ENCODE data around the gene MAPKBP1.
A peak's percentile ranks its signal among the peaks of the same experiment; 100 is the strongest.

MAPKBP1 gene

GRCh38 chr15:41777421-41777973 is 3.2 kb downstream of the MAPKBP1 start:
- DNase-seq, result no peak
- H3K79me2 ChIP-seq (ENCODE audit: low read length), result peaks cover 9% of the 10 kb centered on the region; the same call in 1 of the 2 replicates

GRCh38 chr15:41778521-41778920 is 4.2 kb downstream of the MAPKBP1 start:
- Histone ChIP-seq H3K9ac (ENCODE audit: low read length) (no peak overlapping the region), H4K20me1 (ENCODE audit: insufficient read depth, low read length) (no peaks in the 10 kb centered on the region), H3K27ac (ENCODE audit: low read length) (no peak overlapping the region), H3F3A (ENCODE audit: insufficient read depth, low read length) (peaks cover 21% of the 10 kb centered on the region), H3K4me3 (ENCODE audit: low read length) (no peak overlapping the region), H3K79me2 (ENCODE audit: low read length) (peaks cover 9% of the 10 kb centered on the region; the same call in 1 of the 2 replicates), H3K9me2 (replicated peaks; ENCODE audit: insufficient read depth, low read length) (no peaks in the 10 kb centered on the region), H3K4me1 (ENCODE audit: low read length) (peaks cover 25% of the 10 kb centered on the region), H3K27me3 (replicated peaks; ENCODE audit: insufficient read depth, low read length) (no peaks in the 10 kb centered on the region), H2AFZ (ENCODE audit: low read length) (no peak overlapping the region), H3K36me3 (replicated peaks; ENCODE audit: insufficient read depth, low read length) (no peaks in the 10 kb centered on the region), H3K4me2 (ENCODE audit: low read depth, low read length) (no peak overlapping the region), H3K9me3 (replicated peaks; ENCODE audit: insufficient read depth, low read length) (no peaks in the 10 kb centered on the region)
- TF ChIP-seq EZH2 (optimal IDR thresholded peaks at IDR 0.05; ENCODE audit: low read depth, low read length) (no peak), CTCF (IDR thresholded peaks at IDR 0.05; ENCODE audit: low read length) (no peak)
- DNase-seq, result no peak

More at GRCh38 chr15:41777421-41777973, 3.2 kb downstream of the MAPKBP1 start:
- TF ChIP-seq EZH2 (optimal IDR thresholded peaks at IDR 0.05; ENCODE audit: low read depth, low read length) (no peak), CTCF (IDR thresholded peaks at IDR 0.05; ENCODE audit: low read length) (no peak), EZH2phosphoT487 (IDR thresholded peaks at IDR 0.05; ENCODE audit: low read length) (no peak)
- peaks cover 32% of the 10 kb centered on the region for H3K4me1 ChIP-seq (ENCODE audit: low read length)
- no peaks in the 10 kb centered on the region for H3K36me3 ChIP-seq (replicated peaks; ENCODE audit: insufficient read depth, low read length)
- no peak overlapping the region for H3K4me2 ChIP-seq (ENCODE audit: low read depth, low read length)
- H3K27me3 ChIP-seq (replicated peaks; ENCODE audit: insufficient read depth, low read length), result no peaks in the 10 kb centered on the region
- H3K9me2 ChIP-seq (replicated peaks; ENCODE audit: insufficient read depth, low read length), result no peaks in the 10 kb centered on the region
- no peaks in the 10 kb centered on the region for H3K9me3 ChIP-seq (replicated peaks; ENCODE audit: insufficient read depth, low read length)
- peaks cover 29% of the 10 kb centered on the region for H3F3A ChIP-seq (ENCODE audit: insufficient read depth, low read length)
- no peak overlapping the region for H2AFZ ChIP-seq (ENCODE audit: low read length)
- no peak overlapping the region for H3K27ac ChIP-seq (ENCODE audit: low read length)
- no peaks in the 10 kb centered on the region for H4K20me1 ChIP-seq (ENCODE audit: insufficient read depth, low read length)
- H3K4me3 ChIP-seq (ENCODE audit: low read length), result no peak overlapping the region
- no peak overlapping the region for H3K9ac ChIP-seq (ENCODE audit: low read length)

- peak; percentile 14 for DNase-seq
- Histone ChIP-seq H3K9me2 (replicated peaks; ENCODE audit: insufficient read depth, low read length) (no peaks in the 10 kb centered on the region), H3K79me2 (ENCODE audit: low read length) (peaks cover 9% of the 10 kb centered on the region; the same call in 1 of the 2 replicates)
These were observed 5.4 kb downstream of the MAPKBP1 start for GRCh38 chr15:41779662-41780157.

More at GRCh38 chr15:41779662-41780157, 5.4 kb downstream of the MAPKBP1 start:
- no peaks in the 10 kb centered on the region for H3K27me3 ChIP-seq (replicated peaks; ENCODE audit: insufficient read depth, low read length)
- H3K4me3 ChIP-seq (ENCODE audit: low read length), result no peak overlapping the region
- no peak overlapping the region for H3K9ac ChIP-seq (ENCODE audit: low read length)
- no peaks in the 10 kb centered on the region for H3K9me3 ChIP-seq (replicated peaks; ENCODE audit: insufficient read depth, low read length)
- H3F3A ChIP-seq (ENCODE audit: insufficient read depth, low read length), result peaks cover 14% of the 10 kb centered on the region
- H2AFZ ChIP-seq (ENCODE audit: low read length), result no peak overlapping the region
- peaks cover 22% of the 10 kb centered on the region for H3K4me1 ChIP-seq (ENCODE audit: low read length)
- H3K4me2 ChIP-seq (ENCODE audit: low read depth, low read length), result peak overlapping the region; percentile 45
- peak overlapping the region; percentile 32; the same call in 1 of the 2 replicates for H3K27ac ChIP-seq (ENCODE audit: low read length)
- no peaks in the 10 kb centered on the region for H3K36me3 ChIP-seq (replicated peaks; ENCODE audit: insufficient read depth, low read length)
- TF ChIP-seq EZH2phosphoT487 (IDR thresholded peaks at IDR 0.05; ENCODE audit: low read length), result no peak
- no peak for TF ChIP-seq CTCF (IDR thresholded peaks at IDR 0.05; ENCODE audit: low read length)
- TF ChIP-seq EZH2 (optimal IDR thresholded peaks at IDR 0.05; ENCODE audit: low read depth, low read length), result no peak
- no peaks in the 10 kb centered on the region for H4K20me1 ChIP-seq (ENCODE audit: insufficient read depth, low read length)

Measured in MM.1S (cell line).